ENCODE data around the gene MORC3.
"Not testable (repeated sequence)": the region's sequence is repeated elsewhere in the genome, so short reads cannot be mapped to it uniquely, and the experiment has no call there.

The MORC3 gene

GRCh38 chr21:36386031-36386642, 66.1 kb downstream of the MORC3 start:
- no peak for DNase-seq

DNA sequence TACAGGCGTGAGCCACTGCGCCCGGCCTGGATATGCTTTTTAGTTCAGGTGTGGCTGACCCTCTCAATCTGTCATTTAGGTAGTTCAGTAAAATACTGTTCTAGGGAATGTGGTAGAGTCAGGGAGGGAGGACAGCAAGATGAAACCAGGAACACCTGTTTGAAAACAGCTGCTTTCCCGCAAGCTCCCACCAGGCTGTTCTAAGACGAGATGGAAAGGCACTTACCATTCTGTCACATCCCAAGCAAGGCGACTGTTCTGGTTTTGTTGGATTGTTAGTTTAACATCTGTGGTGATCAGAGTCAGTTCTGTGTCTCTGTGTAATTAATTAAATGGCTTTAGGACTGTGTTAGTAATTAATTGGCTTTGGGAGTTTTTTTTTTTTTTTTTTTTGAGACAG, 68.1 kb downstream of the MORC3 start:
- DNase-seq, result no peak

- no peak for DNase-seq
These were observed 68.8 kb downstream of the MORC3 start for GRCh38 chr21:36388835-36389234.

GRCh38 chr21:36391649-36392048, 71.7 kb downstream of the MORC3 start:
- DNase-seq, result not testable (repeated sequence)

DNA sequence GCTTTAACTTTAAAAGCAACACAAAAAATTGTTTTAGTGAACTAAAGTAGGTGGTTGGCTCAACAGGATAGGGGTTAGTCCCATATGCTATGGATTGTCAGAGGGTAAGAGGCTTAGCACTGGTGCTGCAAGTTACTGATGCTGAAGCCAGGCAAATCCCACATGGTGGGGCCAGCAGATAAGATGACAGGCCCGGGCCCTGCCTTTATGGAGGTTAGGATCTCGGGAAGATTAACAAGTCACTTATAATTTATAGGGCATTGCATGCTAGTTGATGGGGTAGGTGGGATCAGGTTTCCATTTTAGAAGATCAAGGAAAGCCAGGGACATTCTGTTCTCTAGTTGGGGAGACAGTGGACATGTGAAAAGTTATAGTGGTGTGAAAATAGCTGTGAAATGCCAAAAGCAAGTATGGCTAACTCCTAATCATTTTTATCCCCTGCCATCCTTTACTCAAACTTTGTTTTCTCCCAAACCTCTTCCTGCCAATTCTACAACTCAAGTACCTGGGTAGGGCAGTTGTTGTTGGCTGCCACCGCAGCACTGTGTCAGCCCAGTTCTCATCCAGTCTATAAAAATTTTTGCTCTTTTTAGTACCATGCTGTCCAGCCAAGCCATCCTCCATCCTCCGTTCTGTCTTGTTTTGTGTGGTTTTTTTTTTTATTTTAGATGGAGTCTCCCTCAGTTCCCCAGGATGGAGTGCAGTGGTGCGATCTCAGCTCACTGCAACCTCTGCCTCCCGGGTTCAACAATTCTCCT, 75.5 kb downstream of the MORC3 start:
- DNase-seq, result no peak

DNA sequence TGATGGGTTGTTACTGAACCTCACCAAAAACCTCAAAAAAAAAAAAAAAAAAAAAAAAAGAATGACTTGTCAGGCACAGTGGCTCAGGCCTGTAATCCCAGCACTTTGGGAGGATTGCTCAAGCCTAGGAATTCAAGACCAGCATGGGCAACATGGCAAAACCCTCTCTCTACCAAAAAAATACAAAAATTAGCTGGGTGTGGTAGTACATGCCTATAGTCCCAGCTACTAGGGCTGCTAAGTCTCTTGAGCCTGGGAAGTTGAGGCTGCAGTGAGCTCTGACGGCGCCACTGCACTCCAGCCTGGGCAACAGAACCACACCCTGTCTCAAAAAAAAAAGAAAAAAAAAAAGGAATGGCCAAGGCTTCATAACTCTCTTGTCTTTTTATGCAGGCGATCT, 76.3 kb downstream of the MORC3 start:
- DNase-seq, result no peak

DNA sequence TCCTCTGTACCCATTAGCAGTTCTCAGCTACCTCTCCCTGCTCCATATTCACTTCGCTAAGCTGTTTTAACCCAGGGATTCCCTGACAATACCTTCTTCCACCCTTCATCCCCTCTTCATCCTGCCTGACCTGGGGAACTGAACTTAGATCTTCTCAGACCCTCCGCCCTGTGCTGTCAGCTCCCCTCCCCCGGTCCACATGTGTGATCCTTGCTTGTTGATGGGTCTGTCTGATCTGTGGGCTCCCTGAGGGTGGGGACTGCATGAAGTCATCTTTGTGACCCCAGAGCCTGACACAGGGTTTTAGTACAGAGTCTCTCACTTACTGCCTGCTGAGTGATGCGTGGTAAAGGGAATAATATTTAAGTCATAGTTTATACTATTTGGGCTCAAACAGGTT, 77.0 kb downstream of the MORC3 start:
- DNase-seq, result no peak

DNA sequence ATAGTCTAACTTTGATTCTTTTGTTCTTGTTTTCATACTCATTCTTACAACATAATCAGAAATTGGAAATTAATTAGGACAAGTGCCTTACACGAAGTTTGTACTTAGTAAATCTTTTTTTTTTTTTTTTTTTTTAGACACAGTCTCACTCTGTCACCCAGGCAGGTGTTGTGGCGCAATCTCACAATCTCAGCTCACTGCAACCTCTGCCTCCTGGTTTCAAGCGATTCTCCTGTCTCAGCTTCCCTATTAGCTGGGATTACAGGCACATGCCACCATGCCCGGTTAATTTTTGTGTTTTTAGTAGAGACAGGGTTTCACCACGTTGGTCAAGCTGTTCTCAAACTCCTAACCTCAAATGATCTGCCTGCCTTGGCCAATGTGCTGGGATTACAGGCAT, 77.6 kb downstream of the MORC3 start:
- no peak for DNase-seq

DNA sequence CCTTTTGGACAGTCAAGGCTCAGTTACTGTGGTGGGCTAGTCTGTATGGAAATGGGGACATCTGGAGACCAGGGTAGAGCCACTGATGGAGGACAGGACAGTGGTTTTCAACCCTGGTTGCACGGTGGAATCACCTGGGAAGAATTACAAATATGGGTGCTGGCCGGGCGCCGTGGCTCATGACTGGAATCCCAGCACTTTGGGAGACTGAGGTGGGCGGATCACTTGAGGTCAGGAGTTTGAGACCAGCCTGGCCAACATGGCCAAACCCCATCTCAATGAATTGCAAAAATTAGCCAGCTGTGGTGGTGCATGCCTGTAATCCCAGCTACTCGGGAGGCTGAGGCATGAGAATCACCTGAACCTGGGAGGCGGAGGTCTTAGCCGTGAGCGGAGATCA, 79.7 kb downstream of the MORC3 start:
- not testable (repeated sequence) for DNase-seq

- DNase-seq, result no peak
These were observed 80.7 kb downstream of the MORC3 start for GRCh38 chr21:36400719-36401118.

GRCh38 chr21:36402339-36402738, 82.3 kb downstream of the MORC3 start:
- DNase-seq, result no peak

DNA sequence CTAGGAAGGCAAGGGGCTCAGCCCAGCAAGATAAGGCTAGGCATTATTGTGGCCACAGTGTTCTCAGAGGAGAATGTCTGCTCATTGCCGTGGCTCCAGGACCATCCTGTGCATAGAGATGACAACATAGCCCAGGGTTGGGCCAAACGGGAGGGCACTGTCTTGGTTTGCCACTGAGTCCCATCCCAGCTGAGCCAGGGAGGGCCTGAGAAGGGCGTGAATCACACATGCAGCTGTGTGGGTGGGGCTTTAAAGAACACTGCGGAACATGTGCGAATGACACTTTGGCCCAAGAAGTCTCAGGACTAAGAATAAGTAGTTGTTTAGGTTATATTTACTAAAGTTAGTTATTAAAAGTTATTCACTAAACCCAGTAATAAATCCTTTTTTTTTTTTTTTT, 83.7 kb downstream of the MORC3 start:
- DNase-seq, result no peak

DNA sequence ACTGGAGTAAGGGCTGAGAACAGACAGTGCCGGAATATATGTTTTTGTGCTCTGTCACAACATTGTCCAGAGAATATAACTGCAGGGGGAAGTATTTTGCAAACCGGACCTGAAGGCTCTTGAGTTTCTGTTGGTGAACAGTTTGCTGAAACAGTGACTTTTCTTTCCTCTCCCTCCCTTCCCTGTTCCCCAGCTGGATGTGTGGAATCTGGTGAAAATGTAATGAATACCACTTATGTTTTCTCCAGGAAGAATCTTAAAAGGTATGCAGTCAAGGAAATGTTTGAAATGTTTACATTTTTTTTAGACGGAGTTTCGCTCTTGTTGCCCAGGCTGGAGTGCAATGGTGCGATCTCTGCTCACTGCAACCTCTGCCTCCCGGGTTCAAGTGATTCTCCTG, 88.6 kb downstream of the MORC3 start:
- no peak for DNase-seq

DNA sequence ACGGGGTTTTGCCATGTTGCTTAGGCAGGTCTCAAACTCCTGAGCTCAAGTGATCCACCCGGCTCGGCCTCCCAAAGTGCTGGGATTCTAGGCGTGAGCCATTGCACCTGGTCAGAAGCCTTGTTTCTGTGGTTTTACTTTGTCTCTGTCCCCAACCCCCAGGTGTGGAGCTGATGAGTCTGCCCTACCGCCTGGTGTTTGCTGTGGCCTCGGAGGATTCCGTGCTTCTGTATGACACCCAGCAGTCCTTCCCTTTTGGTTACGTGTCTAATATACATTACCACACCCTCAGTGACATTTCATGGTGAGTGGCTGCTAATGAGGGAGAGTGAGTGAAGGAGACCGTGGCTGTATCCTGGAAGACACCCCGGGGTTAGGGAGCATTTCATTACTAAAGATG, 91.3 kb downstream of the MORC3 start:
- DNase-seq, result no peak

GRCh38 chr21:36412916-36413315, 92.9 kb downstream of the MORC3 start:
- DNase-seq, result no peak

DNA sequence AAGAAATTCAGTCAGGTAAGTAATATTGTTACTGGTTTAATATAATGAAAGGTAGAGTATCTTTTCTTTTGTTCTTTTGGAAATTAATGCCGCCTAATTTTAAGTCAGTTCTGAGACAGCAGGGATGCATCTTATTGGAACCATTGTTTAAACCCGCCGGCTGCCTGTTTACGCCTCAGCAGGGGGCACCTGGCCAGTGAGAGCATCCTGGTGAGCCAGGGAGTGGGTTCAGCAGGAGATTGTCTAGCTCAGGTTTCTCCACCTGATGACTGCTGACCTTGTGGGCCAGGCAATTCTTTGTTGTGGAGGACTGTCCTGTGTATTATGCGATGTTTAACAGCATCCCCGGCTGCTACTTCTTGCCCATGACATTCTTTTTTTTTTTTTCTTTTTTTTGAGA, 95.4 kb downstream of the MORC3 start:
- no peak for DNase-seq

DNA sequence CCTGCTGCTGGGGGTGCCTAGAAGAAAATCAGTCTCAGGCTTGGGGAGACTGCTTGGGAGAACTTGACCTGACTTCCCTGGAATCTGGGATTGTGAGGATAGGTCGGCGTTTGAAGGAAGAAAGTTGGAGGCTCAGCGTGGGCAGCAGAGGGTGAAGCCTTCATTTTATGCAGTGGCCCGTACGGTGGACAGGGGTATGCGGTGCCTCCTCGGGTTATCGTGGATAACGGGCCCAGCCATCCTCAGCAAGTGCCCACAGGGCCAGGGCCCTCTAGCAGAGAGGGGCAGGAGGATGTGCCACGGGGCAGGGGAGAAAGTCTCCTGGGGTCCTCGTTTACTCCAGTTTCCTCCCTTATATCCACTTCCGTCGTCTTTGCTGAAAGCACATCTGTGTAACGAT, 99.2 kb downstream of the MORC3 start:
- no peak for DNase-seq

- DNase-seq, result peak; percentile 50
These were observed 100.0 kb downstream of the MORC3 start for GRCh38 chr21:36419996-36420395.

GRCh38 chr21:36420571-36421339, 100.8 kb downstream of the MORC3 start:
- no peak for DNase-seq

DNA sequence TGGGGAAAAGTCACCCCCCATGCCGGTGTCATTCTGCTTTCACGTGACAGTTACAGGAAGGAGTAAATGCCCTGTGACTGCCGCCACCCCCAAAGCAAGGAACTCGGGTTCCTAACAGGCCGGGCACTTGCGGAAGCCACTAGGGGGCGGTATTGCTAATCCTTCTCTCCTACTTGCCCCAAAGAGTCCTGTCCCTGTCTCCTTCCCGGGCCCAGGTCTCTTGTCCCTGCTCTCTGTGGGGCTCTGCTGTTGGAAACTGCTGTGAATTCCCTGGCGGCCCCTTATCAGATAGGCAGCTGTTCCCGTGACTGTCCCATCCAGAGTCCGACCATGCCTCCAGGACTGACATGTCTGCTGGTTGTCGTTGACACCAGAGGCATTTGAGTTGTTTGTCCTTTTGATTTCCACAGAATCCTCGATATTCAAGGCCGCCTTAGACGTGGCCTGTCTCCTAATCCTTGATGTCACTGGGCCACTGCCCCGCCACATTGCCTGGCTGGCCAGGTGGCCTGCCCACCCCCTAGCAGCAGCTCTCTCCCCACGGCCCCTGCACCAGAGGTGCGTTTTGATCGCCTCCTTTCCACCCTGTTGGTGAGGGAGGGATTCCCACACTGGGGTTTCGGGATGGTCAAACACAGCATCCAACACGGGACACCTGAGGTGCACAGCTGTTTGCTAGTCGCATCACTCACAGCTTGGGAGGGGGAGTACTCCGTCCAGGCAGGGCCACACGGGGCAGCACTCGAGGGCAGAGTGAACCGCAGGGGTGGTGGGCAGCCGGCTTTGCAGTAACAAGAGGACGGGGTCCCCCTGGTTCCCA, 102.5 kb downstream of the MORC3 start:
- DNase-seq, result no peak

- no peak for DNase-seq
These were observed 103.9 kb downstream of the MORC3 start for GRCh38 chr21:36423771-36424433.

- DNase-seq, result no peak
These were observed 104.6 kb downstream of the MORC3 start for GRCh38 chr21:36424592-36424991.

- DNase-seq, result no peak
These were observed 105.3 kb downstream of the MORC3 start for GRCh38 chr21:36425286-36425685.
